ENCODE measurements around the gene ARHGEF28. TPM values are rescaled to one million over a fixed set of nuclear protein-coding genes. Genes with fewer than 3 reads are reported as not detected.

Gene ARHGEF28
- total RNA-seq, 1 donor from 2014 or later = 0.93 TPM

- H3K27me3 Mint-ChIP-seq (ENCODE audit: low read depth) = no peaks in the 10 kb centered on the region
- no peaks in the 10 kb centered on the region for H3K36me3 Mint-ChIP-seq (ENCODE audit: low read depth)
- no peaks in the 10 kb centered on the region for H3K4me1 Mint-ChIP-seq
- DNase-seq (ENCODE audit: low read depth, low spot score) = no peak
- no peak for TF ChIP-seq CTCF (conservative IDR thresholded peaks at IDR 0.05)
- H3K27ac Mint-ChIP-seq (ENCODE audit: unreplicated experiment) = no peak overlapping the region
- H3K4me3 Mint-ChIP-seq = no peak overlapping the region
- peaks cover 2% of the 10 kb centered on the region for H3K9me3 Mint-ChIP-seq
Measured at GRCh38 chr5:73911761-73912393, 285.9 kb downstream of the ARHGEF28 start.

- H3K27ac Mint-ChIP-seq (ENCODE audit: unreplicated experiment) = no peak overlapping the region
- H3K4me1 Mint-ChIP-seq = no peaks in the 10 kb centered on the region
- H3K36me3 Mint-ChIP-seq (ENCODE audit: low read depth) = no peaks in the 10 kb centered on the region
- H3K27me3 Mint-ChIP-seq (ENCODE audit: low read depth) = no peaks in the 10 kb centered on the region
- DNase-seq (ENCODE audit: low read depth, low spot score) = no peak
- no peak overlapping the region for H3K4me3 Mint-ChIP-seq
- no peak for TF ChIP-seq CTCF (conservative IDR thresholded peaks at IDR 0.05)
- H3K9me3 Mint-ChIP-seq = no peaks in the 10 kb centered on the region
Measured at GRCh38 chr5:73912821-73913271, 286.9 kb downstream of the ARHGEF28 start.

- no peaks in the 10 kb centered on the region for H3K27me3 Mint-ChIP-seq (ENCODE audit: low read depth)
- no peak for TF ChIP-seq CTCF (conservative IDR thresholded peaks at IDR 0.05)
- no peaks in the 10 kb centered on the region for H3K36me3 Mint-ChIP-seq (ENCODE audit: low read depth)
- no peak for DNase-seq (ENCODE audit: low read depth, low spot score)
- H3K4me3 Mint-ChIP-seq = no peak overlapping the region
- no peaks in the 10 kb centered on the region for H3K4me1 Mint-ChIP-seq
- no peak overlapping the region for H3K27ac Mint-ChIP-seq (ENCODE audit: unreplicated experiment)
- no peaks in the 10 kb centered on the region for H3K9me3 Mint-ChIP-seq
Measured at GRCh38 chr5:73913971-73914370, 288.0 kb downstream of the ARHGEF28 start.

GRCh38 chr5:73915345-73915744, 289.3 kb downstream of the ARHGEF28 start:
- Mint-ChIP-seq H3K27me3 (ENCODE audit: low read depth) (no peaks in the 10 kb centered on the region), H3K27ac (ENCODE audit: unreplicated experiment) (no peak overlapping the region), H3K4me1 (no peaks in the 10 kb centered on the region), H3K9me3 (no peaks in the 10 kb centered on the region), H3K36me3 (ENCODE audit: low read depth) (no peaks in the 10 kb centered on the region), H3K4me3 (no peak overlapping the region)
- DNase-seq (ENCODE audit: low read depth, low spot score) = no peak
- TF ChIP-seq CTCF (conservative IDR thresholded peaks at IDR 0.05) = no peak

- no peak for DNase-seq (ENCODE audit: low read depth, low spot score)
- Mint-ChIP-seq H3K4me3 (no peak overlapping the region), H3K4me1 (peaks cover 8% of the 10 kb centered on the region), H3K27ac (ENCODE audit: unreplicated experiment) (no peak overlapping the region), H3K9me3 (no peaks in the 10 kb centered on the region), H3K36me3 (ENCODE audit: low read depth) (no peaks in the 10 kb centered on the region), H3K27me3 (ENCODE audit: low read depth) (no peaks in the 10 kb centered on the region)
- TF ChIP-seq CTCF (conservative IDR thresholded peaks at IDR 0.05) = no peak
Measured at GRCh38 chr5:73917433-73917832, 291.4 kb downstream of the ARHGEF28 start.

Measured in neural crest cell (in vitro differentiated cells).